Common myeloid progenitor, CD34-positive (primary cell): ENCODE results near the gene ARHGAP26.
A peak's percentile ranks its signal among the peaks of the same experiment; 100 is the strongest.

ENCODE experiments used
- CTCF ChIA-PET: fragments of 350-600 bp; sonication (Branson Sonifier 250); formaldehyde crosslinking; loops from one replicate; lab custom pipeline; 2021; ENCODE audit warnings: antibody characterized with exemption; lab: Charles Lee
- POLR2A ChIA-PET: fragments of 350-600 bp; sonication (Branson Sonifier 250); formaldehyde crosslinking; loops from one replicate; lab custom pipeline; 2021; ENCODE audit warnings: antibody characterized with exemption; lab: Charles Lee
- DNase-seq, 3 donors: peaks; one replicate each; pipeline versions ENCODE4 v3.0.0 to v3.0.0-alpha.2; 2013
- H3K27ac ChIP-seq, 2 experiments: 1 replicate in 1 of 2; 2 replicates in 1 of 2; pipeline ENCODE4 v1.7.0; 2013; ENCODE audit warnings: inconsistent platforms in 2 of 2, low read length in 2 of 2, mild to moderate bottlenecking in 2 of 2, low read depth in 1 of 2, moderate library complexity in 1 of 2; ENCODE audit not compliant: severe bottlenecking in 2 of 2, insufficient read depth in 1 of 2, poor library complexity in 1 of 2
- H3K27me3 ChIP-seq, 5 experiments: replicated peaks in 2 of 5; 1 replicate in 3 of 5; 2 replicates in 2 of 5; pipeline versions ENCODE4 v1.6.1 to v1.7.0; 2013; ENCODE audit warnings: low read length in 4 of 5, mild to moderate bottlenecking in 2 of 5, moderate library complexity in 2 of 5, inconsistent platforms in 1 of 5; ENCODE audit not compliant: insufficient read depth in 5 of 5, control insufficient read depth in 4 of 5
- H3K36me3 ChIP-seq, 4 experiments: 1 replicate in 2 of 4; 2 replicates in 2 of 4; pipeline versions ENCODE4 v1.6.1 to v1.7.0; 2013; ENCODE audit warnings: low read length in 3 of 4, control low read depth in 1 of 4, mild to moderate bottlenecking in 1 of 4; ENCODE audit not compliant: control insufficient read depth in 4 of 4, insufficient read depth in 4 of 4
- H3K4me1 ChIP-seq, 4 experiments: 1 replicate in 3 of 4; 2 replicates in 1 of 4; pipeline versions ENCODE4 v1.6.1 to v1.7.1; 2013; ENCODE audit warnings: low read length in 3 of 4, mild to moderate bottlenecking in 3 of 4, control low read depth in 1 of 4, inconsistent platforms in 1 of 4, moderate library complexity in 1 of 4; ENCODE audit not compliant: control insufficient read depth in 4 of 4, insufficient read depth in 4 of 4; ENCODE audit errors: control extremely low read depth in 1 of 4
- H3K4me3 ChIP-seq, 7 experiments: 1 replicate in 4 of 7; 2 replicates in 3 of 7; pipeline versions ENCODE4 v1.5.1 to v1.7.0; 2013; ENCODE audit warnings: mild to moderate bottlenecking in 7 of 7, low read length in 6 of 7, moderate library complexity in 6 of 7, inconsistent platforms in 2 of 7, low read depth in 2 of 7, control low read depth in 1 of 7; ENCODE audit not compliant: insufficient read depth in 4 of 7, control insufficient read depth in 1 of 7; ENCODE audit errors: extremely low read depth in 1 of 7
- H3K9me3 ChIP-seq, 5 experiments: 1 replicate in 4 of 5; 2 replicates in 1 of 5; pipeline versions ENCODE4 v1.6.1 to v1.7.1; 2013; ENCODE audit warnings: low read length in 4 of 5, mild to moderate bottlenecking in 2 of 5, inconsistent platforms in 1 of 5, low read depth in 1 of 5, moderate library complexity in 1 of 5; ENCODE audit not compliant: control insufficient read depth in 4 of 5, insufficient read depth in 2 of 5; ENCODE audit errors: control extremely low read depth in 1 of 5
- WGBS: methylation state at CpG from one replicate; pipeline ENCODE4 v1.1.5; 2013; ENCODE audit not compliant: insufficient coverage; 5-methylcytosine and 5-hydroxymethylcytosine counted together

ARHGAP26 gene

GRCh38 chr5:143170977-143171376 is 400.8 kb downstream of the ARHGAP26 start:
- Histone ChIP-seq H3K4me3 (no peak overlapping the region), H3K27ac (no peak overlapping the region), H3K4me1 (no peaks in the 10 kb centered on the region), H3K36me3 (no peaks in the 10 kb centered on the region), H3K9me3 (no peaks in the 10 kb centered on the region), H3K27me3 (no peaks in the 10 kb centered on the region)
- DNase-seq = no peak
- CTCF ChIA-PET = no interaction called here
- WGBS = 100% methylated on average over 2 of the region's 2 CpGs
- POLR2A ChIA-PET = no interaction called here

- POLR2A ChIA-PET = no interaction called here
These were observed 402.6 kb downstream of the ARHGAP26 start for GRCh38 chr5:143172739-143173138.

GRCh38 chr5:143173139-143173889 is 403.1 kb downstream of the ARHGAP26 start:
- DNase-seq = no peak
- Histone ChIP-seq H3K27me3 (no peaks in the 10 kb centered on the region), H3K4me1 (peaks cover 0 to 6% (median 4%) of the 10 kb centered on the region in 4 experiments), H3K27ac (no peak overlapping the region), H3K36me3 (no peaks in the 10 kb centered on the region), H3K4me3 (no peak overlapping the region), H3K9me3 (no peaks in the 10 kb centered on the region)
- CTCF ChIA-PET = interaction anchor here (1.5 to 1.9 kb wide), 2 partner anchors 12 to 17 kb away, joined by 4 to 8 read pairs; no protein-coding TSS in a partner anchor
- WGBS = 98% methylated on average over 12 of the region's 12 CpGs
- POLR2A ChIA-PET = no interaction called here

More at GRCh38 chr5:143172739-143173138, 402.6 kb downstream of the ARHGAP26 start:
- WGBS = 100% methylated on average over 1 of the region's 5 CpGs
- Histone ChIP-seq H3K4me3 (no peak overlapping the region), H3K27ac (no peak overlapping the region), H3K9me3 (no peaks in the 10 kb centered on the region), H3K36me3 (no peaks in the 10 kb centered on the region), H3K27me3 (no peaks in the 10 kb centered on the region), H3K4me1 (peaks cover 0 to 6% (median 4%) of the 10 kb centered on the region in 4 experiments)
- CTCF ChIA-PET = interaction anchor here (0.6 to 1.5 kb wide), 2 partner anchors 16 to 61 kb away, joined by 3 to 4 read pairs; no protein-coding TSS in a partner anchor
- DNase-seq = no peak

- no peak overlapping the region for H3K4me3 ChIP-seq
- 86% methylated on average over 1 of the region's 1 CpG for WGBS
- H3K27ac ChIP-seq = no peak overlapping the region
- H3K27me3 ChIP-seq = no peaks in the 10 kb centered on the region
- peaks cover 0 to 6% (median 4%) of the 10 kb centered on the region in 4 experiments for H3K4me1 ChIP-seq
- CTCF ChIA-PET = interaction anchor here (1.4 to 1.9 kb wide), 2 partner anchors 9 to 13 kb away, joined by 3 to 8 read pairs; no protein-coding TSS in a partner anchor
- no peaks in the 10 kb centered on the region for H3K36me3 ChIP-seq
- DNase-seq = no peak
- no peaks in the 10 kb centered on the region for H3K9me3 ChIP-seq
- POLR2A ChIA-PET = interaction anchor here (0.6 kb wide), 1 partner anchor 685 kb away, joined by 3 read pairs; no protein-coding TSS in a partner anchor
These were observed 404.7 kb downstream of the ARHGAP26 start for GRCh38 chr5:143174714-143175398.

- Histone ChIP-seq H3K27ac (peak overlapping the region in 1 of 2 experiments; percentile 32), H3K4me1 (peaks cover 0 to 6% (median 4%) of the 10 kb centered on the region in 4 experiments), H3K36me3 (no peaks in the 10 kb centered on the region), H3K4me3 (no peak overlapping the region), H3K9me3 (no peaks in the 10 kb centered on the region), H3K27me3 (no peaks in the 10 kb centered on the region)
- POLR2A ChIA-PET = no interaction called here
- 28% methylated on average over 3 of the region's 3 CpGs for WGBS
- CTCF ChIA-PET = interaction anchor here (2.1 kb wide), 1 partner anchor 44 kb away, joined by 6 read pairs; no protein-coding TSS in a partner anchor
- DNase-seq = peak; percentile 58 to 94 (median 90)
These were observed 405.9 kb downstream of the ARHGAP26 start for GRCh38 chr5:143176048-143176447.

GRCh38 chr5:143177263-143177983 is 407.2 kb downstream of the ARHGAP26 start:
- CTCF ChIA-PET = interaction anchor here (1.9 to 2.1 kb wide), 2 partner anchors 11 to 43 kb away, joined by 6 read pairs; no protein-coding TSS in a partner anchor
- POLR2A ChIA-PET = no interaction called here
- H3K27ac ChIP-seq = no peak overlapping the region

More at GRCh38 chr5:143177263-143177983, 407.2 kb downstream of the ARHGAP26 start:
- 94% methylated on average over 9 of the region's 9 CpGs for WGBS
- peak in 2 of 3 donors; percentile 23 to 40 for DNase-seq
- Histone ChIP-seq H3K4me3 (no peak overlapping the region), H3K4me1 (peaks cover 0 to 6% (median 4%) of the 10 kb centered on the region in 4 experiments), H3K27me3 (no peaks in the 10 kb centered on the region), H3K36me3 (no peaks in the 10 kb centered on the region), H3K9me3 (no peaks in the 10 kb centered on the region)
